HG02610 (cell line): ENCODE data around the gene MKNK1.

Source experiments
- ATAC-seq: cut with Tn5 transposase; IDR thresholded peaks from one replicate; pipeline ENCODE4 v1.9.1; 2021; ENCODE audit warnings: mild to moderate bottlenecking, moderate library complexity; ENCODE audit not compliant: unreplicated experiment

MKNK1 gene

GRCh38 chr1:46525253-46525983, 78.7 kb downstream of the MKNK1 start:
- ATAC-seq: no peak

- no peak for ATAC-seq
Measured at GRCh38 chr1:46524843-46525242, 79.2 kb downstream of the MKNK1 start.

GRCh38 chr1:46523496-46524353, 80.3 kb downstream of the MKNK1 start:
- no peak for ATAC-seq

- no peak for ATAC-seq
Measured at GRCh38 chr1:46522969-46523320, 81.1 kb downstream of the MKNK1 start.

- ATAC-seq: peak; percentile 42
Measured at GRCh38 chr1:46522184-46522968, 81.7 kb downstream of the MKNK1 start.

GRCh38 chr1:46521414-46521813, 82.7 kb downstream of the MKNK1 start:
- ATAC-seq: no peak

- no peak for ATAC-seq
Measured at GRCh38 chr1:46520063-46520911, 83.8 kb downstream of the MKNK1 start.

- ATAC-seq: no peak
Measured at GRCh38 chr1:46519209-46519608, 84.9 kb downstream of the MKNK1 start.

- ATAC-seq: no peak
Measured at GRCh38 chr1:46517932-46518498, 86.1 kb downstream of the MKNK1 start.

GRCh38 chr1:46517010-46517600, 87.0 kb downstream of the MKNK1 start:
- ATAC-seq: no peak

GRCh38 chr1:46516200-46516950, 87.7 kb downstream of the MKNK1 start:
- ATAC-seq: no peak

- ATAC-seq: no peak
Measured at GRCh38 chr1:46515576-46515975, 88.5 kb downstream of the MKNK1 start.

- no peak for ATAC-seq
Measured at GRCh38 chr1:46513536-46513935, 90.5 kb downstream of the MKNK1 start.

GRCh38 chr1:46512792-46513190, 91.3 kb downstream of the MKNK1 start:
- no peak for ATAC-seq

- ATAC-seq: no peak
Measured at GRCh38 chr1:46512135-46512791, 91.8 kb downstream of the MKNK1 start.

GRCh38 chr1:46510998-46511365, 93.1 kb downstream of the MKNK1 start:
- no peak for ATAC-seq

- ATAC-seq: no peak
Measured at GRCh38 chr1:46510341-46510997, 93.6 kb downstream of the MKNK1 start.

- no peak for ATAC-seq
Measured at GRCh38 chr1:46508757-46509156, 95.3 kb downstream of the MKNK1 start.
